ENCODE measurements around the gene SPINT1. TPM values are rescaled to one million over a fixed set of nuclear protein-coding genes. Genes with fewer than 3 reads are reported as not detected.
A peak's percentile ranks its signal among the peaks of the same experiment; 100 is the strongest.

Gene SPINT1
- total and polyA plus RNA-seq, 8 donors: 39.3 to 123 (median 51.1) TPM

DNA sequence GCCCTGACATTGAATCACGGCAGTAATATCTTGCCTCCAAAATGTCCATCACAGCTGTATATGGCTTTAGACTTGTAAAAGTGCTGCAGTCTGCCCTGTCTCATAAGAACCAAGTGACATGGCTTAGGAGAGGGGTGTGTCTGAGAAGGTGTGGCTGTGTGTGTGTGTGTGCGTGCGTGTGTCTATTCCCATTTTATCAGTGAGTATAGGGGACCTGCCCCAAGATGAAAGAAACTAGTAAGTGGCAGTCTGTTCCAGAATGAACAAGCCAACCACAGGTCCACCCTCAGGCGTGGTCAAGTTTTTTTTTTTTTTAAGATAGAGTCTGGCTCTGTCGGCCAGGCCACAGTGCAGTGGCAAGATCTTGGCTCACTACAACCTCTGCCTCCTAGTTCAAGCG, 35.8 kb downstream of the SPINT1 start:
- DNase-seq: no peak
- no peaks in the 10 kb centered on the region for H3K27me3 ChIP-seq
- intact Hi-C loops (cut with DNase I): no loop called here
- no peak for TF ChIP-seq CTCF (IDR thresholded peaks at IDR 0.05)
- no peaks in the 10 kb centered on the region for H3K36me3 ChIP-seq
- no peaks in the 10 kb centered on the region for H3K9me3 ChIP-seq
- peak in 2 of 4 donors; percentile 26 to 53 for ATAC-seq
- WGBS, 2 donors: 79 to 82% methylated on average over 6 of the region's 6 CpGs
- H3K27ac ChIP-seq: no peak overlapping the region
- no peak for FAIRE-seq
- no peak overlapping the region for H3K4me3 ChIP-seq
- peaks cover 0 to 1% (median 0%) of the 10 kb centered on the region in 3 donors for H3K4me1 ChIP-seq

GRCh38 chr15:40881351-40881750, 37.5 kb downstream of the SPINT1 start:
- 93 to 97% methylated on average over 6 of the region's 6 CpGs for WGBS, 2 donors
- no peaks in the 10 kb centered on the region for H3K4me1 ChIP-seq
- FAIRE-seq (no peak), DNase-seq (no peak), ATAC-seq (no peak)
- H3K36me3 ChIP-seq: no peaks in the 10 kb centered on the region
- H3K4me3 ChIP-seq: no peak overlapping the region
- intact Hi-C loops (cut with DNase I): no loop called here
- no peaks in the 10 kb centered on the region for H3K27me3 ChIP-seq
- H3K9me3 ChIP-seq: no peaks in the 10 kb centered on the region
- no peak for TF ChIP-seq CTCF (IDR thresholded peaks at IDR 0.05)
- H3K27ac ChIP-seq: no peak overlapping the region

DNA sequence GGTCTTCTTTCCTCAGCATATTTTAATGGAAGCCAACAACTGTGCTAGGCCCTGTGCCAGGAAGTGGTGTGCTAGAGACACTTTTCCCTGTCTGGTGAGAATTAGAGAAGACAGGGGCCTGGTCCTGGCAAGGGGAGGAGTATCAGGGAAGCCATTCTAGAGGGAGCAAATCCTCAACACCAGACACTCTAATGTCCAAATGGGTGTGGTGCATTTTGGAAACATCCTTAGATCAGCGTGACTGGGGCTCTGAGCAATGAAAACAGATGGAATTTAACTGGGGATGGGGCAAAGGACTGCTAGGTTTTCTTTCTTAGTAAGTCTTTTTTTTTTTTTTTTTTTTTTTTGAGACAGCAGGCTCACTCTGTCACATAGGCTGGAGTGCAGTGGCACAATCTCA, 42.7 kb downstream of the SPINT1 start:
- no peak for TF ChIP-seq CTCF (IDR thresholded peaks at IDR 0.05)
- Histone ChIP-seq H3K27ac (no peak overlapping the region), H3K36me3 (no peaks in the 10 kb centered on the region), H3K4me1 (no peaks in the 10 kb centered on the region), H3K27me3 (no peaks in the 10 kb centered on the region), H3K9me3 (no peaks in the 10 kb centered on the region), H3K4me3 (no peak overlapping the region)
- DNase-seq (no peak), FAIRE-seq (no peak), ATAC-seq (no peak)
- intact Hi-C loops (cut with DNase I): no loop called here
- WGBS, 2 donors: 73 to 76% methylated on average over 1 of the region's 1 CpG

- intact Hi-C loops (cut with DNase I): no loop called here
- no peak overlapping the region for H3K4me3 ChIP-seq
- H3K27ac ChIP-seq: no peak overlapping the region
- no peak for TF ChIP-seq CTCF (IDR thresholded peaks at IDR 0.05)
- no peaks in the 10 kb centered on the region for H3K36me3 ChIP-seq
- H3K4me1 ChIP-seq: no peaks in the 10 kb centered on the region
- no peak for ATAC-seq
- H3K9me3 ChIP-seq: no peaks in the 10 kb centered on the region
- DNase-seq: no peak
- no peak for FAIRE-seq
- no peaks in the 10 kb centered on the region for H3K27me3 ChIP-seq
Observed at GRCh38 chr15:40889112-40889511, 45.3 kb downstream of the SPINT1 start.

- intact Hi-C loops (cut with DNase I): loop anchor here in 1 of 3 donors (5.0 kb wide), 1 partner anchor 34 kb away; no protein-coding TSS in a partner anchor
- no peak overlapping the region for H3K27ac ChIP-seq
- H3K9me3 ChIP-seq: no peaks in the 10 kb centered on the region
- 68 to 78% methylated on average over 5 of the region's 5 CpGs for WGBS, 2 donors
- FAIRE-seq (no peak), DNase-seq (no peak), ATAC-seq (no peak)
- H3K27me3 ChIP-seq: no peaks in the 10 kb centered on the region
- peaks cover 0 to 7% (median 0%) of the 10 kb centered on the region in 3 donors for H3K4me1 ChIP-seq
- no peaks in the 10 kb centered on the region for H3K36me3 ChIP-seq
- no peak overlapping the region for H3K4me3 ChIP-seq
- TF ChIP-seq CTCF (IDR thresholded peaks at IDR 0.05): no peak
Observed at GRCh38 chr15:40891138-40891537, 47.3 kb downstream of the SPINT1 start.

Data from pancreas (tissue), 10 donors.